GM18951 (cell line): Measurements from ENCODE around the gene CNTN5.

Experiments used
- POLR2A ChIP-seq: IDR thresholded peaks from 4 replicates; pipeline ENCODE4 v1.6.1; 2011; ENCODE audit warnings: mild to moderate bottlenecking; ENCODE audit not compliant: insufficient read length, insufficient read depth; ENCODE audit errors: extremely low read depth
- in situ Hi-C: fragments of 300-500 bp; cut with MboI; formaldehyde crosslinking; loops from one replicate; pipeline ENCODE4 v1.12.0; 2022; ENCODE audit warnings: low sequenced_read_pairs, mixed read lengths, inconsistent platforms; ENCODE audit not compliant: unreplicated experiment

CNTN5 gene

GRCh38 chr11:99693941-99694492 lies 673.3 kb downstream of the CNTN5 start:
- TF ChIP-seq POLR2A, result no peak
- in situ Hi-C loops, result no loop called here

- no peak for TF ChIP-seq POLR2A
- in situ Hi-C loops, result no loop called here
These were observed 674.4 kb downstream of the CNTN5 start for GRCh38 chr11:99695106-99695505.

DNA sequence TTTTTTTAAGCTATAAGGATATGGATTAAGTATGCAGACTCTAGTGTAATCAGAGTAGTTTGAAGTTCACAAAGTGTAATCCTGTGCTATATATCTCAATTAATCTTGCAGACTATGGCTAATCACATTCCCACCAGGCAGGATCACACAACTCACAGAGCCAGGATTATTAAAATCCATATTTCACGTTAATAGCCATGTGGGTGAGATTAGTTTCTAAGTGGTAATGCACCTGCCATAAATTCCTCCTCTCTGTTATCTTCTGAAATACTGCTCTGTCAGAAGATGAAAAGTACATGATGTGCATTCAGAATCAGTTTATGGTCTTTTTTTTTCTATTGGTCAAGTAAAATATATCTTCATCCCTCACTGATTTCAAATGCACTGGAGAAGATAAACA lies 686.1 kb downstream of the CNTN5 start:
- TF ChIP-seq POLR2A, result no peak
- in situ Hi-C loops, result no loop called here

- no peak for TF ChIP-seq POLR2A
- in situ Hi-C loops, result no loop called here
These were observed 688.4 kb downstream of the CNTN5 start for GRCh38 chr11:99708928-99709672.

DNA sequence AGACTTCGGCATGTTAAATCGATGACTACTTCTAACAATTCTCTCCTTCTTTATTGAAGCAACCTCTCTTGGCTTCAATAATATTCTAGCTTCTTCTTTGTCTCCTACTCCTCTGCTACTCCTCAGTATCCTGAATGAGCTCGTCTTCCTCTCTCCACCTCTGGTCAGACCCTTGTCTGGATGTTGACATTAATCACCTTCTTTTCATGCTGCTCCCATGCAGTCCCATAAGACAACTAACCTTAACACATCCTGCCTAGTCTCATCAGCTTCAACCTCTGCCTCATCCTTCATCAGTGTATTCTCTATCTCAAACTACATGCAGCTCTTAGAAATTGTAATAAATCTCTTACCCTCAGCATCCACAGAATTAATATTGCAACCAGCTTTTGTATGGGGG lies 695.6 kb downstream of the CNTN5 start:
- in situ Hi-C loops, result no loop called here
- no peak for TF ChIP-seq POLR2A

- TF ChIP-seq POLR2A, result no peak
- in situ Hi-C loops, result no loop called here
These were observed 697.5 kb downstream of the CNTN5 start for GRCh38 chr11:99718291-99718690.

GRCh38 chr11:99739464-99740089 lies 718.8 kb downstream of the CNTN5 start:
- TF ChIP-seq POLR2A, result no peak
- in situ Hi-C loops, result no loop called here

DNA sequence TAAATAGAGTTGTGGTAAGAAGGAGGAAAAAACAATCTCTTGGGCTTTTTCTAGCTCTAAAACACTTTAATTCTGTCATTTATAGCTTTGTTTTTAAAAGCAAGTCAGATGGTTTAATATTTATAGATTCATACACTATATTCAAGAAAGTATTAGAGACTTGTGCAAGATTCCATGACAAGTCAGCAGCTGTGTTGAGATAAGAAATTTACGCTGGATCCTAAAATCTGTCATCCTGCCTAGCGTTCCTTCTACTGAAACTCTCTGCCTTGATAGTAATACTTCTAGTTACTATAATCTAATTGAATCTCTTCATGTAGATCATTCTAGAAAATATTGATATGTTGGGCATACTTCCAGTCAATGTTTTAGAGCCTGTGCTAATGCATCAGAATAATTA lies 721.8 kb downstream of the CNTN5 start:
- TF ChIP-seq POLR2A, result no peak
- in situ Hi-C loops, result no loop called here

DNA sequence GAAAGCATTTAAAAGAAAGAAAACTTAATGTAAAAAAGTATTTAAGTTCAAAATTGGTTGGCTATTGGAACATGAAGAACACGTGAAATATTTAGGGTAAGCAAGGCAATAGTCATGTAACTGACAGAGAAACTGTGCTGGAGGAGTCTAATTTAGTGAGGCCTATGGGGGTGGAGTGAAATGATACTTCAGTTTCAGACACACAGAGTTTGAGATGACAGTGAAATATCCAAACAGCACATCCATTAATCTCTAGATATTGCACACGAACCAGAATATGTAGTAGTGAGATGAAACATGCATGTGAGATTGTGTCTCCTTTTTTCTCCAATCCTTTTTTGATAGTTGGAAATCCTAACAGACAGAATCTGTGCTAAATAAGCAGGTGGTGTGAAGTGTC lies 739.0 kb downstream of the CNTN5 start:
- in situ Hi-C loops, result no loop called here
- TF ChIP-seq POLR2A, result no peak

GRCh38 chr11:99766811-99767210 lies 746.1 kb downstream of the CNTN5 start:
- in situ Hi-C loops, result no loop called here
- TF ChIP-seq POLR2A, result no peak

GRCh38 chr11:99773646-99774045 lies 752.9 kb downstream of the CNTN5 start:
- no peak for TF ChIP-seq POLR2A
- in situ Hi-C loops, result no loop called here

GRCh38 chr11:99781074-99781473 lies 760.3 kb downstream of the CNTN5 start:
- no peak for TF ChIP-seq POLR2A
- in situ Hi-C loops, result no loop called here

DNA sequence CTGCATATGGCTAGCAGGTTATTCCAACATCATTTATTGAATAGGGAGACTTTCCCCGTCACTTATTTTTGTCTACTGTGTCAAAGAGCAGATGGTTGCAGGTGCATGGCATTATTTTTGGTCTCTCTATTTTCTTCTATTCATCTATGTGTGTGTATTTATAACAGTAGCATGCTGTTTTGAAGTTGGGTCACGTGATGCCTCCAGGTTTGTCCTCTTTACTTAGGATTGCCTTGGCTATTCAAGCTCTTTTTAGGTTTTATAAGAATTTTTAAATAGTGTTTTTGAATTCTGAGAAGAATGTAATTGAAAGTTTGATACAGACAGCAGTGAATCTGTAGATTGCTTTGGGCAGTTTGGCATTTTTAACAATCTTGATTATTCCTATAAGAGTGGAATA lies 770.6 kb downstream of the CNTN5 start:
- no peak for TF ChIP-seq POLR2A
- in situ Hi-C loops, result no loop called here

- in situ Hi-C loops, result no loop called here
- no peak for TF ChIP-seq POLR2A
These were observed 775.2 kb downstream of the CNTN5 start for GRCh38 chr11:99795999-99796398.
